Skeletal muscle cell (primary cell): ENCODE measurements around the gene C1QTNF7.

Source experiments
- DNase-seq: peaks from one replicate; pipeline ENCODE4 v3.0.0-alpha.2; 2010; ENCODE audit warnings: low read depth
- H3K4me3 ChIP-seq: 2 replicates; pipeline ENCODE4 v1.5.1; 2011; ENCODE audit warnings: low read depth, mild to moderate bottlenecking, control low read depth, low read length, moderate library complexity

The C1QTNF7 gene

DNA sequence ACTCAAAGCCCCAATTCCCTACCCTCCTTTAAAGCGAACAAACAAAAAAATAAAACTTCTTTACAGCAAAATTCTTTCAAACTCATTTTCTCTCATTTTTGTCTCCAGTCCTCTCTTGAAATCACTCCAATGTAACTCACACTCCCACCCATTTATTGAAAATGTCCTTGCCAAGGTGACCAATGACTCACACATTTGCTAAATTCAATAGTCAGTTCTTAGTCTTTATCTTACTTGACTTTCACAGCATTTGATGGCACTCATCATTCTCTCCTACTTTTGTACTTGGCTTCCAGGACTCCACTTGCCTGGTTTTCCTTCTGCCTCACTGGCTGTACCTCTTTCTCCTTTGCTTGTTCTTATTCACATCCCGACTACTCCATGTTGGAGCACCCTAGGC lies 61.7 kb downstream of the C1QTNF7 start:
- no peak overlapping the region for H3K4me3 ChIP-seq
- DNase-seq = no peak

GRCh38 chr4:15493411-15493810 lies 65.6 kb downstream of the C1QTNF7 start:
- no peak for DNase-seq
- no peak overlapping the region for H3K4me3 ChIP-seq

GRCh38 chr4:15495621-15496020 lies 67.8 kb downstream of the C1QTNF7 start:
- no peak for DNase-seq

More at GRCh38 chr4:15495621-15496020, 67.8 kb downstream of the C1QTNF7 start:
- no peak overlapping the region for H3K4me3 ChIP-seq
